CD4-positive, alpha-beta T cell (primary cell): ENCODE measurements around the gene HES1. TPM values are rescaled to one million over a fixed set of nuclear protein-coding genes. Genes with fewer than 3 reads are reported as not detected.
"Not testable (repeated sequence)": the region's sequence is repeated elsewhere in the genome, so short reads cannot be mapped to it uniquely, and the experiment has no call there.

Experiments used
- ATAC-seq: fragments of 200-7000 bp; cut with Tn5 transposase; one replicate; pipeline ENCODE4 v1.10.0; 2022; ENCODE audit warnings: mild to moderate bottlenecking; ENCODE audit not compliant: poor library complexity
- CTCF ChIA-PET: fragments of 350-600 bp; sonication (Branson Sonifier 250); formaldehyde crosslinking; loops from one replicate; lab custom pipeline; 2021; ENCODE audit warnings: antibody characterized with exemption, inconsistent platforms; lab: Charles Lee
- POLR2A ChIA-PET: fragments of 350-600 bp; sonication (Branson Sonifier 250); formaldehyde crosslinking; loops from one replicate; lab custom pipeline; 2021; ENCODE audit warnings: antibody characterized with exemption, inconsistent platforms; lab: Charles Lee
- DNase-seq, 14 experiments: peaks; one replicate each; pipeline ENCODE4 v3.0.0-alpha.2; 2013 to 2020; ENCODE audit warnings: mixed read lengths in 2 of 14
- H3K27ac ChIP-seq, 2 donors: one replicate each; pipeline versions ENCODE4 v1.5.1 to v1.7.0; 2013; ENCODE audit warnings: low read length in 2 of 2, low read depth in 1 of 2, mild to moderate bottlenecking in 1 of 2
- H3K27me3 ChIP-seq, 2 experiments: 1 replicate in 1 of 2; 2 replicates in 1 of 2; pipeline versions ENCODE4 v1.6.1 to v1.7.0; 2013; ENCODE audit warnings: low read length in 2 of 2, control low read depth in 1 of 2, mild to moderate bottlenecking in 1 of 2, moderate library complexity in 1 of 2; ENCODE audit not compliant: insufficient read depth in 2 of 2, control insufficient read depth in 1 of 2
- H3K36me3 ChIP-seq: one replicate; pipeline ENCODE4 v1.6.1; 2013; ENCODE audit warnings: low read length, control low read depth; ENCODE audit not compliant: insufficient read depth
- H3K4me1 ChIP-seq: one replicate; pipeline ENCODE4 v1.6.1; 2013; ENCODE audit warnings: low read length, control low read depth; ENCODE audit not compliant: insufficient read depth
- H3K4me3 ChIP-seq: one replicate; pipeline ENCODE4 v1.5.1; 2013; ENCODE audit warnings: mild to moderate bottlenecking, low read length, moderate library complexity
- H3K9me3 ChIP-seq, 2 experiments: 1 replicate in 1 of 2; 2 replicates in 1 of 2; pipeline versions ENCODE4 v1.6.1 to v1.7.0; 2013; ENCODE audit warnings: low read length in 2 of 2, mild to moderate bottlenecking in 2 of 2, control low read depth in 1 of 2, moderate library complexity in 1 of 2; ENCODE audit not compliant: control insufficient read depth in 1 of 2, insufficient read depth in 1 of 2
- H3K27ac Mint-ChIP-seq: one replicate; pipeline ENCODE4 v1.8.0; 2020; ENCODE audit warnings: mixed read lengths
- H3K27me3 Mint-ChIP-seq: one replicate; pipeline ENCODE4 v1.8.0; 2021; ENCODE audit warnings: mixed read lengths
- H3K36me3 Mint-ChIP-seq: one replicate; pipeline ENCODE4 v1.8.0; 2021; ENCODE audit warnings: low read depth, mixed read lengths
- H3K4me1 Mint-ChIP-seq: one replicate; pipeline ENCODE4 v1.8.0; 2021; ENCODE audit warnings: low read depth, mixed read lengths
- H3K4me3 Mint-ChIP-seq: one replicate; pipeline ENCODE4 v1.8.0; 2020; ENCODE audit warnings: mild to moderate bottlenecking, mixed read lengths
- H3K9me3 Mint-ChIP-seq: one replicate; pipeline ENCODE4 v1.8.0; 2020; ENCODE audit warnings: mixed read lengths
- intact Hi-C, 2 experiments: fragments of 100-400 bp; cut with DNase I in 1 of 2; cut with micrococcal nuclease in 1 of 2; formaldehyde crosslinking; loops; one replicate each; pipeline versions ENCODE4 v1.15.1 to v1.9.0; 2023 to 2025; cut with DNase I, micrococcal nuclease
- total RNA-seq, 174 experiments: library from RNA in 2 of 174; stranded (reverse) in 2 of 174; gene quantifications; one replicate each; pipeline ENCODE4 v1.2.3 and lab custom pipeline; 2021 to 2026
- TF ChIP-seq, protein P1 (sequence below): fragments of 200-600 bp; IDR thresholded peaks from one replicate; pipeline ENCODE4 v1.8.0; 2022; ENCODE audit warnings: antibody characterized with exemption, mild to moderate bottlenecking

Gene HES1
- total RNA-seq, 2 experiments from 2014 or later, result 0.89 to 1.5 TPM

- H3K36me3 ChIP-seq, result no peaks in the 10 kb centered on the region
- intact Hi-C loops, result no loop called here
- H3K27ac Mint-ChIP-seq, result no peak overlapping the region
- H3K9me3 ChIP-seq, result no peaks in the 10 kb centered on the region
- H3K36me3 Mint-ChIP-seq, result no peaks in the 10 kb centered on the region
- H3K27me3 ChIP-seq, result peaks cover 22% of the 10 kb centered on the region in 2 experiments
- POLR2A ChIA-PET, result no interaction called here
- H3K4me1 Mint-ChIP-seq, result peaks cover 13% of the 10 kb centered on the region
- no peak overlapping the region for H3K27ac ChIP-seq
- peaks cover 10% of the 10 kb centered on the region for H3K4me1 ChIP-seq
- H3K4me3 Mint-ChIP-seq, result no peak overlapping the region
- DNase-seq, result no peak
- CTCF ChIA-PET, result no interaction called here
- H3K4me3 ChIP-seq, result no peak overlapping the region
- TF ChIP-seq, protein P1, sequence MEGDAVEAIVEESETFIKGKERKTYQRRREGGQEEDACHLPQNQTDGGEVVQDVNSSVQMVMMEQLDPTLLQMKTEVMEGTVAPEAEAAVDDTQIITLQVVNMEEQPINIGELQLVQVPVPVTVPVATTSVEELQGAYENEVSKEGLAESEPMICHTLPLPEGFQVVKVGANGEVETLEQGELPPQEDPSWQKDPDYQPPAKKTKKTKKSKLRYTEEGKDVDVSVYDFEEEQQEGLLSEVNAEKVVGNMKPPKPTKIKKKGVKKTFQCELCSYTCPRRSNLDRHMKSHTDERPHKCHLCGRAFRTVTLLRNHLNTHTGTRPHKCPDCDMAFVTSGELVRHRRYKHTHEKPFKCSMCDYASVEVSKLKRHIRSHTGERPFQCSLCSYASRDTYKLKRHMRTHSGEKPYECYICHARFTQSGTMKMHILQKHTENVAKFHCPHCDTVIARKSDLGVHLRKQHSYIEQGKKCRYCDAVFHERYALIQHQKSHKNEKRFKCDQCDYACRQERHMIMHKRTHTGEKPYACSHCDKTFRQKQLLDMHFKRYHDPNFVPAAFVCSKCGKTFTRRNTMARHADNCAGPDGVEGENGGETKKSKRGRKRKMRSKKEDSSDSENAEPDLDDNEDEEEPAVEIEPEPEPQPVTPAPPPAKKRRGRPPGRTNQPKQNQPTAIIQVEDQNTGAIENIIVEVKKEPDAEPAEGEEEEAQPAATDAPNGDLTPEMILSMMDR, result no peak
- peaks cover 27% of the 10 kb centered on the region for H3K27me3 Mint-ChIP-seq
- no peak for ATAC-seq
- no peaks in the 10 kb centered on the region for H3K9me3 Mint-ChIP-seq
Observed at GRCh38 chr3:194126790-194127189, 9.2 kb upstream of the HES1 start.

DNA sequence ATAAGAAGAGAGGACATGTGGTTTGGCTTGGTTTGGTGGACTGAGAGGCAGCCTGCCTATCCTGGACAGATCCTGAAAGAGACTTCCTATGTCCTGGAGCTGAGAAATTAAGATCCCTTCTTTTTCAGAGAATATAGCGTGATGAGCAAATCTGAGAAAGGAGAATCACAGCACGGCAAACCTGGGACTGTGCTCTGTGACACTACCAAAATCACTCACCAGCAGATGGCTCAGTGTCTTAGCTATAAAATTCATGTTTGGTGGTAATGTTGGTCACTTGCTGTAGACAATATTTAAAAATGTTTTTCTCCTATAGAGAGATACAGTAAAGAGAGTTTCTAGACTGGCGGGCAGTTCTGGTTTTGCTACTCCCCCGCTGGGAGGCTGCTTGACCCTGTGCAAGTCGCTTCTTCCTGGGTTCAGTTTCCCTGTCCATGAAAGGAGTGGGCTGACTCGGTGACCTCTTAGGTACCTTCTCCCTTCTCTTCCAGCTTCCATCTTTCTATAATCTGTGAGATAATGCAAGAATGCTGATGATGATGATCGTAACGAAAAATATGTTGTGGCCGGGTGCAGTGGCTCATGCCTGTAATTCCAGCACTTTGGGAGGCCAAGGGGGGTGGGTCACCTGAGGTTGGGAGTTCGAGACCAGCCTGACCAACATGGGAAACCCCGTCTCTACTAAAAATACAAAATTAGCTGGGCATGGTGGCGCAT is 7.6 kb upstream of the HES1 start:
- H3K27ac Mint-ChIP-seq, result no peak overlapping the region
- POLR2A ChIA-PET, result no interaction called here
- intact Hi-C loops, result no loop called here
- H3K27me3 ChIP-seq, result peaks cover 30 to 37% of the 10 kb centered on the region in 2 experiments
- H3K9me3 ChIP-seq, result no peaks in the 10 kb centered on the region
- no peak for DNase-seq
- no peak for ATAC-seq
- H3K4me1 Mint-ChIP-seq, result peaks cover 26% of the 10 kb centered on the region
- peaks cover 10% of the 10 kb centered on the region for H3K4me1 ChIP-seq
- H3K27ac ChIP-seq, result no peak overlapping the region
- H3K36me3 ChIP-seq, result no peaks in the 10 kb centered on the region
- H3K4me3 Mint-ChIP-seq, result no peak overlapping the region
- no peaks in the 10 kb centered on the region for H3K9me3 Mint-ChIP-seq
- H3K36me3 Mint-ChIP-seq, result peaks cover 1% of the 10 kb centered on the region
- H3K27me3 Mint-ChIP-seq, result peaks cover 37% of the 10 kb centered on the region
- TF ChIP-seq, protein P1, result no peak
- CTCF ChIA-PET, result interaction anchor here (3.1 kb wide), 1 partner anchor 187 kb away, joined by 13 read pairs; no protein-coding TSS in a partner anchor
- H3K4me3 ChIP-seq, result no peak overlapping the region

- POLR2A ChIA-PET, result not testable (repeated sequence)
- H3K27me3 Mint-ChIP-seq, result peaks cover 42% of the 10 kb centered on the region
Observed at GRCh38 chr3:194128919-194129295, 7.0 kb upstream of the HES1 start.

More at GRCh38 chr3:194128919-194129295, 7.0 kb upstream of the HES1 start:
- H3K4me3 ChIP-seq, H3K9me3 Mint-ChIP-seq, ATAC-seq, H3K27ac Mint-ChIP-seq, H3K9me3 ChIP-seq, intact Hi-C loops, H3K4me3 Mint-ChIP-seq, H3K36me3 Mint-ChIP-seq, H3K36me3 ChIP-seq, DNase-seq, H3K27ac ChIP-seq: not testable (repeated sequence)
- H3K4me1 Mint-ChIP-seq, result peaks cover 32% of the 10 kb centered on the region
- CTCF ChIA-PET, result interaction anchor here (3.1 kb wide), 1 partner anchor 187 kb away, joined by 13 read pairs; no protein-coding TSS in a partner anchor
- Histone ChIP-seq H3K4me1 (peaks cover 16% of the 10 kb centered on the region), H3K27me3 (peaks cover 35 to 39% of the 10 kb centered on the region in 2 experiments)
